HEK293 (cell line): ENCODE results near the gene SAMD4A.

Experiments
- CTCF ChIA-PET: fragments of 350-600 bp; formaldehyde crosslinking; extraction: SDS; loops from one replicate; lab custom pipeline; 2021; ENCODE audit warnings: antibody characterized with exemption; lab: Yijun Ruan, JAX
- POLR2A ChIA-PET: fragments of 300-600 bp; formaldehyde crosslinking; extraction: SDS; loops from one replicate; lab custom pipeline; 2020; ENCODE audit warnings: antibody characterized with exemption, inconsistent platforms; lab: Yijun Ruan, JAX
- H3K27ac ChIP-seq: fragments of 200-500 bp; sonication (Bioruptor generic); 2 replicates; pipeline ENCODE4 v1.5.1; 2014; ENCODE audit warnings: low read depth, low read length, control low read depth, inconsistent platforms; ENCODE audit errors: extremely low read depth
- H3K36me3 ChIP-seq, 2 experiments: fragments of 200-500 bp in 1 of 2; sonication (Bioruptor generic) in 1 of 2; 1 replicate in 1 of 2; 2 replicates in 1 of 2; pipeline ENCODE4 v1.5.1; 2014 to 2017; ENCODE audit warnings: inconsistent platforms in 2 of 2, low read length in 2 of 2; ENCODE audit not compliant: control insufficient read depth in 2 of 2, insufficient read depth in 1 of 2
- H3K4me1 ChIP-seq: fragments of 200-500 bp; sonication (Bioruptor generic); 2 replicates; pipeline ENCODE4 v1.5.1; 2014; ENCODE audit warnings: mild to moderate bottlenecking, low read length, inconsistent platforms; ENCODE audit not compliant: control insufficient read depth, insufficient read depth
- H3K4me3 ChIP-seq: 2 replicates; pipeline ENCODE4 v1.5.1; 2011; ENCODE audit warnings: low read depth, mild to moderate bottlenecking, control low read depth, low read length, moderate library complexity
- H3K9me3 ChIP-seq: fragments of 200-500 bp; sonication (Bioruptor generic); 2 replicates; pipeline ENCODE4 v1.5.1; 2014; ENCODE audit warnings: low read depth, low read length, inconsistent platforms; ENCODE audit not compliant: control insufficient read depth, insufficient read depth
- KLF9 ChIP-seq: fragments of 450-650 bp; formaldehyde crosslinking; IDR thresholded peaks from 2 replicates; pipeline ENCODE4 v1.5.1; 2016; ENCODE audit warnings: missing biosample characterization, missing genetic modification characterization, low read depth
- PRDM10 ChIP-seq: fragments of 450-650 bp; formaldehyde crosslinking; IDR thresholded peaks from 2 replicates; pipeline ENCODE4 v1.5.1; 2016; ENCODE audit warnings: missing biosample characterization, missing genetic modification characterization
- ZFP37 ChIP-seq: fragments of 450-650 bp; formaldehyde crosslinking; IDR thresholded peaks from 2 replicates; pipeline ENCODE4 v1.5.1; 2016; ENCODE audit warnings: missing biosample characterization, missing genetic modification characterization
- ZNF2 ChIP-seq: fragments of 450-650 bp; formaldehyde crosslinking; IDR thresholded peaks from 2 replicates; pipeline ENCODE4 v1.5.1; 2016; ENCODE audit warnings: missing biosample characterization, missing genetic modification characterization
- ZNF266 ChIP-seq: fragments of 450-650 bp; formaldehyde crosslinking; IDR thresholded peaks from 2 replicates; pipeline ENCODE4 v1.5.1; 2016; ENCODE audit warnings: missing biosample characterization, missing genetic modification characterization, low read depth
- ZNF274 ChIP-seq, 2 experiments: fragments of 200-500 bp in 1 of 2; fragments of 450-650 bp in 1 of 2; sonication (Bioruptor generic) in 1 of 2; formaldehyde crosslinking in 1 of 2; IDR thresholded peaks; 2 replicates each; pipeline versions ENCODE4 v1.5.1 to v1.6.1; 2014 to 2016; ENCODE audit warnings: borderline replicate concordance in 1 of 2, inconsistent platforms in 1 of 2, low read length in 1 of 2, missing biosample characterization in 1 of 2, missing genetic modification characterization in 1 of 2
- ZNF366 ChIP-seq: fragments of 450-650 bp; formaldehyde crosslinking; conservative IDR thresholded peaks from 2 replicates; pipeline ENCODE4 v1.5.1; 2016; ENCODE audit warnings: missing biosample characterization, missing genetic modification characterization
- ZNF560 ChIP-seq: fragments of 450-650 bp; formaldehyde crosslinking; IDR thresholded peaks from 2 replicates; pipeline ENCODE4 v1.5.1; 2017; ENCODE audit warnings: missing biosample characterization, missing genetic modification characterization, borderline replicate concordance
- ZNF654 ChIP-seq: fragments of 450-650 bp; formaldehyde crosslinking; IDR thresholded peaks from 2 replicates; pipeline ENCODE4 v1.5.1; 2016; ENCODE audit warnings: low read depth, missing biosample characterization, missing genetic modification characterization
- TF ChIP-seq, protein P1 (sequence below): IDR thresholded peaks from 2 replicates; pipeline ENCODE4 v1.6.1; 2011; ENCODE audit warnings: mild to moderate bottlenecking, low read depth, low read length, borderline replicate concordance
- TF ChIP-seq, protein P2 (sequence below): fragments of 450-650 bp; formaldehyde crosslinking; IDR thresholded peaks from 2 replicates; pipeline ENCODE4 v1.5.1; 2017; ENCODE audit warnings: missing biosample characterization, missing genetic modification characterization
- TF ChIP-seq, protein P3 (sequence below): fragments of 450-650 bp; formaldehyde crosslinking; IDR thresholded peaks from 2 replicates; pipeline ENCODE4 v1.5.1; 2016; ENCODE audit warnings: missing biosample characterization, missing genetic modification characterization

The SAMD4A gene

GRCh38 chr14:54681811-54682261 is 114.9 kb downstream of the SAMD4A start (continued):
- TF ChIP-seq ZNF654 = no peak
- TF ChIP-seq, protein P1, sequence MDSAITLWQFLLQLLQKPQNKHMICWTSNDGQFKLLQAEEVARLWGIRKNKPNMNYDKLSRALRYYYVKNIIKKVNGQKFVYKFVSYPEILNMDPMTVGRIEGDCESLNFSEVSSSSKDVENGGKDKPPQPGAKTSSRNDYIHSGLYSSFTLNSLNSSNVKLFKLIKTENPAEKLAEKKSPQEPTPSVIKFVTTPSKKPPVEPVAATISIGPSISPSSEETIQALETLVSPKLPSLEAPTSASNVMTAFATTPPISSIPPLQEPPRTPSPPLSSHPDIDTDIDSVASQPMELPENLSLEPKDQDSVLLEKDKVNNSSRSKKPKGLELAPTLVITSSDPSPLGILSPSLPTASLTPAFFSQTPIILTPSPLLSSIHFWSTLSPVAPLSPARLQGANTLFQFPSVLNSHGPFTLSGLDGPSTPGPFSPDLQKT = no peak

- H3K36me3 ChIP-seq = no peaks in the 10 kb centered on the region
- TF ChIP-seq ZNF366 (no peak), PRDM10 (tag by site-specific recombination) (peak; percentile 55; the same call in 1 of the 2 replicates), KLF9 (tag by site-specific recombination) (no peak)
- POLR2A ChIA-PET = no interaction called here
- CTCF ChIA-PET = interaction anchor here (0.5 to 1.1 kb wide), 2 partner anchors 9 to 110 kb away, joined by 3 to 5 read pairs; no protein-coding TSS in a partner anchor
- H3K4me1 ChIP-seq = peaks cover 8% of the 10 kb centered on the region
- no peak overlapping the region for H3K27ac ChIP-seq
- H3K4me3 ChIP-seq = no peak overlapping the region
- no peaks in the 10 kb centered on the region for H3K9me3 ChIP-seq
These were observed 115.7 kb downstream of the SAMD4A start for GRCh38 chr14:54682578-54682977.

DNA sequence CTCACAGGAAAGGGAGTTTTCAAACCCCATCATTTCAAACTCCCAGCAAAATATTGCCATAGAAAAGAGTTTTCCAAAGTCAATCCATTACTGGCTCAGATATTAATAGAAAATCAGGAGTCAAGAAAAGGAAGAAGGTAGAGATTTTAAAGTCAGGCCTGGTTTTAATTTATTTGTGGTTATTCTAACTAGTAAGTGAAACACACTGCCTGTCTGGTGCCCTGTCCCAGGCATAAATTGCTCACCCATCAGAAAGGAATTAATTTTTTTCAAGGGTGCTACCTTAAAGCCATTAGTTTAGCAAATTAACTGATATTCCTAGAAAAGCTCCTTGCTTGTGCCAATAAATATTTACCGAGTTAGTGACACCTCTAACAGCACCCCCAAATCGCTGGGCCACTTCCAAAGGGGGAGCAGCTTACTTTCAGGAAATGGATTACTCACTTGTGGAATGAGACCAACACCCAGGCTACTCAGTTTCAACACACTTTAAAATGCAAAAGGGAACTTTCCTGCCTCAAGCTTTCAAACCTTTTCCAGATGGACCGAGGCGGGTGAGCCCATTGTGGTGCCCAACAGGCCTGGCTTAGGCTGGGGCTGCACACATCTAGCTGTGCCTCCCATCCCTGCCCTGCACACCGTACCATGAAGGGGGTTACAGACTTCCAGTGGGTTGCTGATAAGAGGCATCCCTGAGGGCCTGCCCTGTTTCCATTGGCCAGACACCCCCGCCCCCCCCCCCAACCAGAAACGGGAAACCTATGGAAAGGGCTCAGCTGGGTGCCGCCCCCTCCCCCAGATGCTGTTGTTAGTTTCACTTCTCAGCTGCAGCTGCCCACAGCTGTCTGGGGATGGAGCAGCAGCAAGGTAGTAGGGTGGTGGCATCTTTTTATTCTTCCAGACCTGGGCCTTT is 117.2 kb downstream of the SAMD4A start:
- H3K9me3 ChIP-seq = no peaks in the 10 kb centered on the region
- H3K36me3 ChIP-seq = no peaks in the 10 kb centered on the region
- 0 out of 2 replicates have a peak, but pooled peaks cover 2% of the 10 kb centered on the region for H3K4me1 ChIP-seq
- TF ChIP-seq, protein P2, sequence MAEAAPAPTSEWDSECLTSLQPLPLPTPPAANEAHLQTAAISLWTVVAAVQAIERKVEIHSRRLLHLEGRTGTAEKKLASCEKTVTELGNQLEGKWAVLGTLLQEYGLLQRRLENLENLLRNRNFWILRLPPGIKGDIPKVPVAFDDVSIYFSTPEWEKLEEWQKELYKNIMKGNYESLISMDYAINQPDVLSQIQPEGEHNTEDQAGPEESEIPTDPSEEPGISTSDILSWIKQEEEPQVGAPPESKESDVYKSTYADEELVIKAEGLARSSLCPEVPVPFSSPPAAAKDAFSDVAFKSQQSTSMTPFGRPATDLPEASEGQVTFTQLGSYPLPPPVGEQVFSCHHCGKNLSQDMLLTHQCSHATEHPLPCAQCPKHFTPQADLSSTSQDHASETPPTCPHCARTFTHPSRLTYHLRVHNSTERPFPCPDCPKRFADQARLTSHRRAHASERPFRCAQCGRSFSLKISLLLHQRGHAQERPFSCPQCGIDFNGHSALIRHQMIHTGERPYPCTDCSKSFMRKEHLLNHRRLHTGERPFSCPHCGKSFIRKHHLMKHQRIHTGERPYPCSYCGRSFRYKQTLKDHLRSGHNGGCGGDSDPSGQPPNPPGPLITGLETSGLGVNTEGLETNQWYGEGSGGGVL (tag by site-specific recombination) = no peak
- no peak for TF ChIP-seq ZNF2 (tag by site-specific recombination)
- TF ChIP-seq, protein P3, sequence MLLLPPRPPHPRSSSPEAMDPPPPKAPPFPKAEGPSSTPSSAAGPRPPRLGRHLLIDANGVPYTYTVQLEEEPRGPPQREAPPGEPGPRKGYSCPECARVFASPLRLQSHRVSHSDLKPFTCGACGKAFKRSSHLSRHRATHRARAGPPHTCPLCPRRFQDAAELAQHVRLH (tag by site-specific recombination) = no peak
- ChIA-PET CTCF (interaction anchor here (0.7 to 1.1 kb wide), 5 partner anchors 7 to 120 kb away, joined by 3 to 5 read pairs (median 3); no protein-coding TSS in a partner anchor), POLR2A (no interaction called here)
- no peak overlapping the region for H3K27ac ChIP-seq
- H3K4me3 ChIP-seq = no peak overlapping the region

DNA sequence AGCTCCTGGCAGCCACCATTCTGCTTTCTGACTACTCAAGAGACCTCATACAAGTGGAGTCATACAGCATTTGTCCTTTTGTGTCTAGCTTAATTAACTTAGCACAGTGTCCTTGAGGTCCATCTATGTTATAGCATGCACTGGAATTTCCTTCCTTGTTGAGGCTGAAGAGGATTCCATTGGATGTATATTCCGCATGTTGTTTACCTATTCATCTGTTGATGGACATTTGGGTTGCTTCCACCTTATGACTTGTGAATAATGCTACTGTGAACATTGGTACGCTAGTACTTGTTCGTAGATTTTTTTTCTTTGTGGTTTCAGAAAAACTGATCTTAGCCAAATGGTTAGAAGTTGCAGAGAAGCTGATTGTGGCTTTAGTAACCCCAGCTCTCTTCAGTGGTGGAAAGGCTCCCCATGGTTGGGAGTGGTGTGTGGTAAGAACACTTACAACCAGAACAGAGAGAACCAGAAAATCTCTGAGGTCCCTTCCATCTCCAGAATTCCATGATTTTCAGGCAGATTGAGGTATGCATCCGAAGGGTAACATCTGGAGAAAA is 118.4 kb downstream of the SAMD4A start:
- no peak overlapping the region for H3K27ac ChIP-seq
- H3K9me3 ChIP-seq = no peaks in the 10 kb centered on the region
- ChIA-PET POLR2A (no interaction called here), CTCF (interaction anchor here (0.6 to 1.9 kb wide), 5 partner anchors 8 to 342 kb away, joined by 3 to 5 read pairs (median 4); no protein-coding TSS in a partner anchor)
- no peaks in the 10 kb centered on the region for H3K36me3 ChIP-seq
- no peak for TF ChIP-seq ZFP37 (tag by site-specific recombination)
- TF ChIP-seq PRDM10 (tag by site-specific recombination) = no peak
- no peak for TF ChIP-seq KLF9 (tag by site-specific recombination)
- TF ChIP-seq ZNF560 (tag by site-specific recombination) = no peak
- no peak for TF ChIP-seq ZNF266 (tag by site-specific recombination)
- TF ChIP-seq ZNF274 (IDR thresholded peaks at IDR 0.05; ENCODE audit: low read length) = no peak
- TF ChIP-seq ZNF274 (tag by site-specific recombination; IDR thresholded peaks at IDR 0.05; ENCODE audit: borderline replicate concordance) = no peak
- 0 out of 2 replicates have a peak, but pooled peaks cover 2% of the 10 kb centered on the region for H3K4me1 ChIP-seq
- no peak overlapping the region for H3K4me3 ChIP-seq
